ENCODE measurements around the gene PLCH2.

GRCh38 chr1:2553871-2554620 lies 78.0 kb downstream of the PLCH2 start:
- TF ChIP-seq CTCF (conservative IDR thresholded peaks at IDR 0.05; ENCODE audit: low read length) (no peak), EZH2phosphoT487 (IDR thresholded peaks at IDR 0.05; ENCODE audit: borderline replicate concordance, low read depth, low read length) (no peak)
